GM10248 (cell line): ENCODE data around the gene BPIFB6.

ENCODE experiments used
- CTCF ChIA-PET: fragments of 300-600 bp; sonication (Branson Sonifier 250); formaldehyde crosslinking; extraction: SDS; loops from one replicate; lab custom pipeline; 2021; ENCODE audit warnings: antibody characterized with exemption; lab: Yijun Ruan, JAX
- POLR2A ChIA-PET: fragments of 350-650 bp; sonication (Branson Sonifier 250); formaldehyde crosslinking; extraction: SDS; loops from one replicate; lab custom pipeline; 2020; ENCODE audit warnings: antibody characterized with exemption; lab: Yijun Ruan, JAX
- DNase-seq: peaks from one replicate; pipeline ENCODE4 v3.0.0; 2012; ENCODE audit errors: extremely low spot score
- CTCF ChIP-seq: IDR thresholded peaks from 2 replicates; pipeline ENCODE4 v1.5.1; 2012; ENCODE audit warnings: mild to moderate bottlenecking, low read depth; ENCODE audit errors: extremely low read depth, missing control alignments, control extremely low read depth

BPIFB6 gene

GRCh38 chr20:32991383-32991782, 40.1 kb upstream of the BPIFB6 start:
- TF ChIP-seq CTCF = no peak
- POLR2A ChIA-PET = no interaction called here
- CTCF ChIA-PET = no interaction called here
- no peak for DNase-seq

- no peak for TF ChIP-seq CTCF
- DNase-seq = no peak
- CTCF ChIA-PET = no interaction called here
- POLR2A ChIA-PET = no interaction called here
These were observed 39.4 kb upstream of the BPIFB6 start for GRCh38 chr20:32991792-32992641.

GRCh38 chr20:32993496-32994050, 37.9 kb upstream of the BPIFB6 start:
- no peak for DNase-seq
- ChIA-PET POLR2A (no interaction called here), CTCF (interaction anchor here (1.0 to 2.7 kb wide), 2 partner anchors 10 to 11 kb away, joined by 3 to 10 read pairs; no protein-coding TSS in a partner anchor)
- no peak for TF ChIP-seq CTCF

GRCh38 chr20:32995802-32996201, 35.6 kb upstream of the BPIFB6 start:
- TF ChIP-seq CTCF = no peak
- ChIA-PET CTCF (interaction anchor here (1.6 to 2.7 kb wide), 3 partner anchors 9 to 12 kb away, joined by 4 to 10 read pairs (median 7); partner anchors contain the start of gene SUN5), POLR2A (no interaction called here)
- no peak for DNase-seq

GRCh38 chr20:32997431-32997830, 34.0 kb upstream of the BPIFB6 start:
- CTCF ChIA-PET = no interaction called here
- no peak for TF ChIP-seq CTCF
- POLR2A ChIA-PET = no interaction called here
- no peak for DNase-seq

GRCh38 chr20:32999603-33000250, 31.7 kb upstream of the BPIFB6 start:
- no peak for DNase-seq
- TF ChIP-seq CTCF = no peak
- ChIA-PET POLR2A (no interaction called here), CTCF (interaction anchor here (1.5 kb wide), 1 partner anchor 55 kb away, joined by 3 read pairs; no protein-coding TSS in a partner anchor)
